ENCODE measurements around the gene MXRA7.
A peak's percentile ranks its signal among the peaks of the same experiment; 100 is the strongest.

MXRA7 gene

DNA sequence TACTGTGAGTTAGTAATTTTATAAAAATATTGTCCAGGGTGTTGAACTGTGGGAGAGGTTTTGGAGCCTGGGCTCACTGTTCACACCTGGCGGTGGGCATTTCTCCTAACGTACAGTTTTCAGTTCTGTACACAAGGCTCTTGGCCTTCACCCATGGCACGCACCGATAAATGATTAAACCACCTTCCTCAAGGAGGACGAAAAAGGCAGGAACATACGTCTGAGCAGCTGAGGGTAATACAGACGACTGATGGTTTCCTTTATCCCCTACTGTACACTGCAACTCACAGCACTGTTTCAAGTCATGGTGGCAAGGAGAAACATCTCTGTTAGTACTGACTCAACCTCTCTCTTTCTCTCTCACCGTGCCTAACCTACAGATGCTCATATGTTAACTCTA lies 65.8 kb downstream of the MXRA7 start:
- TF ChIP-seq EZH2phosphoT487 (IDR thresholded peaks at IDR 0.05; ENCODE audit: borderline replicate concordance), result no peak
- TF ChIP-seq, protein P1, sequence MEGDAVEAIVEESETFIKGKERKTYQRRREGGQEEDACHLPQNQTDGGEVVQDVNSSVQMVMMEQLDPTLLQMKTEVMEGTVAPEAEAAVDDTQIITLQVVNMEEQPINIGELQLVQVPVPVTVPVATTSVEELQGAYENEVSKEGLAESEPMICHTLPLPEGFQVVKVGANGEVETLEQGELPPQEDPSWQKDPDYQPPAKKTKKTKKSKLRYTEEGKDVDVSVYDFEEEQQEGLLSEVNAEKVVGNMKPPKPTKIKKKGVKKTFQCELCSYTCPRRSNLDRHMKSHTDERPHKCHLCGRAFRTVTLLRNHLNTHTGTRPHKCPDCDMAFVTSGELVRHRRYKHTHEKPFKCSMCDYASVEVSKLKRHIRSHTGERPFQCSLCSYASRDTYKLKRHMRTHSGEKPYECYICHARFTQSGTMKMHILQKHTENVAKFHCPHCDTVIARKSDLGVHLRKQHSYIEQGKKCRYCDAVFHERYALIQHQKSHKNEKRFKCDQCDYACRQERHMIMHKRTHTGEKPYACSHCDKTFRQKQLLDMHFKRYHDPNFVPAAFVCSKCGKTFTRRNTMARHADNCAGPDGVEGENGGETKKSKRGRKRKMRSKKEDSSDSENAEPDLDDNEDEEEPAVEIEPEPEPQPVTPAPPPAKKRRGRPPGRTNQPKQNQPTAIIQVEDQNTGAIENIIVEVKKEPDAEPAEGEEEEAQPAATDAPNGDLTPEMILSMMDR (conservative IDR thresholded peaks at IDR 0.05; ENCODE audit: low read length), result no peak
- Histone ChIP-seq H3K79me2 (ENCODE audit: insufficient read depth, low read length) (no peaks in the 10 kb centered on the region), H3K9me2 (replicated peaks; ENCODE audit: low read depth, low read length) (no peaks in the 10 kb centered on the region), H3K9ac (ENCODE audit: low read depth, low read length, poor library complexity, severe bottlenecking) (no peak overlapping the region), H4K20me1 (ENCODE audit: insufficient read depth, low read length, poor library complexity, severe bottlenecking) (no peaks in the 10 kb centered on the region), H3K36me3 (ENCODE audit: insufficient read depth, low read length) (no peaks in the 10 kb centered on the region), H3K9me3 (ENCODE audit: insufficient read depth, low read depth, low read length) (no peaks in the 10 kb centered on the region), H2AFZ (ENCODE audit: low read length) (no peak overlapping the region), H3K4me3 (ENCODE audit: low read length, poor library complexity, severe bottlenecking) (no peak overlapping the region), H3K4me1 (ENCODE audit: insufficient read depth, low read length, poor library complexity, severe bottlenecking) (peaks cover 6% of the 10 kb centered on the region), H3K27me3 (ENCODE audit: insufficient read depth, low read length, poor library complexity, severe bottlenecking) (no peaks in the 10 kb centered on the region), H3F3A (ENCODE audit: low read depth) (peaks cover 4% of the 10 kb centered on the region; the same call in 1 of the 2 replicates), H3K4me2 (ENCODE audit: low read depth, low read length, poor library complexity, severe bottlenecking) (no peak overlapping the region)

DNA sequence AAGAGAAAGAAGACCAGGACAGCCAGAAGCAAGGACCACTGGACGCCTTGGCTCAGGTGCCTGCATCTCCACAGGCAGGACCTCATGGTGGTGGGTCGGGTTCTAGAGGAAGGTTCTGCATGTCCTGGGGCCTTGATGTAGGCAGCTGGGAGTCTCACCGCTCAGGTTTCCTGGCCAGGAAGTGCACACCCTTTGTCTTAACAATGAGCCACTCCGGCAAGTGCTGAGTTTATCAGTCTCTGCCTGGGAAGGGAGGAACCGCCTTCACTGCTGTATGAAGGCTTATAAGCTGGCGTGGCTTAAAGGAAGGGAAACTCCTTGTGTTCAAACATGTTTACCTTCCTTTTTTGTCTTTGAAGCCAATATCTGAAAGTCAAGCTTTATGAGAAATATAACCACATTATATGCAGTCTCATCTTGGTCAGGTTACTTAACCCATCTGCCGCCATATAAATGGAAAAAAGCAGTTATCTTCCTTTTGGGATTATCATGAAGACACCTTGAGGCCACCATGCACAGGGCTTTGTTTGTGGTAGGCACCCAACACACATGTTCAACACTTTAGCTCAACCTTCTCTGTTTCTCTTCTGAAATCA lies 67.1 kb downstream of the MXRA7 start, which contains the start of gene ST6GALNAC1:
TSS of gene ST6GALNAC1 (minus strand) at position 205 of the 596 bp plus-strand sequence. CDS start at position 86, 119 bp downstream.
- Histone ChIP-seq H3K4me2 (ENCODE audit: low read depth, low read length, poor library complexity, severe bottlenecking) (no peak within 1 kb of the TSS), H3K9ac (ENCODE audit: low read depth, low read length, poor library complexity, severe bottlenecking) (no peak within 1 kb of the TSS), H4K20me1 (ENCODE audit: insufficient read depth, low read length, poor library complexity, severe bottlenecking) (no peaks in the 10 kb centered on the region), H3K4me1 (ENCODE audit: insufficient read depth, low read length, poor library complexity, severe bottlenecking) (peaks cover 6% of the 10 kb centered on the region), H3K79me2 (ENCODE audit: insufficient read depth, low read length) (no peaks in the 10 kb centered on the region), H3K4me3 (ENCODE audit: low read length, poor library complexity, severe bottlenecking) (no peak within 1 kb of the TSS), H3F3A (ENCODE audit: low read depth) (peaks cover 4% of the 10 kb centered on the region; the same call in 1 of the 2 replicates), H3K9me3 (ENCODE audit: insufficient read depth, low read depth, low read length) (no peaks in the 10 kb centered on the region), H3K27me3 (ENCODE audit: insufficient read depth, low read length, poor library complexity, severe bottlenecking) (no peaks in the 10 kb centered on the region), H3K9me2 (replicated peaks; ENCODE audit: low read depth, low read length) (no peaks in the 10 kb centered on the region), H3K36me3 (ENCODE audit: insufficient read depth, low read length) (no peaks in the 10 kb centered on the region), H2AFZ (ENCODE audit: low read length) (peak within 1 kb of the TSS; percentile 58; the same call in 1 of the 2 replicates)
- no peak for TF ChIP-seq EZH2phosphoT487 (IDR thresholded peaks at IDR 0.05; ENCODE audit: borderline replicate concordance)
- TF ChIP-seq, protein P1 (conservative IDR thresholded peaks at IDR 0.05; ENCODE audit: low read length), result no peak

DNA sequence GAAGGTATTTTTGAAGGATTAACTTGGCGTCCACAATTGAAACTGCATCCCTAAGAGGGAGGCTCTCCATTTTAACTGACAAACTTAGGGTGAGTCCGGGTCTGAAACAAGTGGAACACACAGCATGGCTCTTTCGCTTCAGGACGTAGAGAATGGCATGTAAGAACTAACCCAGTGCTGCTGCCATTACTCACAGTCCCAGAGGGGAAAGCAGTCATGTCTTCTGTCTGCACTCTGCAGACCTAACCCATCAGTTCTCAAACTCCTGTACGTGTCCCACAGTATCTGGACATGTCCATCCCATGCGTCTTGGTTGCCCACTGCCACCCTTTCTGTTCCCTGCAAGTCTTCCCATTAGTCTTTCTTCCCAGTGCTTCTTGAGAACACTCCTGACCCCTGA lies 67.8 kb downstream of the MXRA7 start:
- Histone ChIP-seq H3K9ac (ENCODE audit: low read depth, low read length, poor library complexity, severe bottlenecking) (no peak overlapping the region), H3K36me3 (ENCODE audit: insufficient read depth, low read length) (no peaks in the 10 kb centered on the region), H3K9me3 (ENCODE audit: insufficient read depth, low read depth, low read length) (no peaks in the 10 kb centered on the region), H3K79me2 (ENCODE audit: insufficient read depth, low read length) (no peaks in the 10 kb centered on the region), H2AFZ (ENCODE audit: low read length) (peak overlapping the region; percentile 18; the same call in 1 of the 2 replicates), H3K27me3 (ENCODE audit: insufficient read depth, low read length, poor library complexity, severe bottlenecking) (no peaks in the 10 kb centered on the region), H3K4me1 (ENCODE audit: insufficient read depth, low read length, poor library complexity, severe bottlenecking) (peaks cover 6% of the 10 kb centered on the region), H3K9me2 (replicated peaks; ENCODE audit: low read depth, low read length) (no peaks in the 10 kb centered on the region), H4K20me1 (ENCODE audit: insufficient read depth, low read length, poor library complexity, severe bottlenecking) (no peaks in the 10 kb centered on the region), H3K4me3 (ENCODE audit: low read length, poor library complexity, severe bottlenecking) (no peak overlapping the region), H3F3A (ENCODE audit: low read depth) (peaks cover 4% of the 10 kb centered on the region; the same call in 1 of the 2 replicates), H3K4me2 (ENCODE audit: low read depth, low read length, poor library complexity, severe bottlenecking) (no peak overlapping the region)
- TF ChIP-seq, protein P1 (conservative IDR thresholded peaks at IDR 0.05; ENCODE audit: low read length), result no peak
- no peak for TF ChIP-seq EZH2phosphoT487 (IDR thresholded peaks at IDR 0.05; ENCODE audit: borderline replicate concordance)
